A673 (cell line): ENCODE results near the gene PLPP7.

Experiments used
- EZH2 ChIP-seq: fragments of 200-600 bp; sonication (generic); IDR thresholded peaks from 2 replicates; pipeline ENCODE4 v1.6.1; 2017; ENCODE audit warnings: borderline replicate concordance, low read depth, mild to moderate bottlenecking, mixed read lengths, antibody characterized with exemption, low read length; ENCODE audit not compliant: poor library complexity, severe bottlenecking
- TF ChIP-seq, protein P1 (sequence below): fragments of 300-800, 200-600 bp; sonication (generic); conservative IDR thresholded peaks from 2 replicates; pipeline ENCODE4 v1.5.1; 2017; ENCODE audit warnings: low read depth, mild to moderate bottlenecking, antibody characterized with exemption, low read length, moderate library complexity, mixed read lengths

DNA sequence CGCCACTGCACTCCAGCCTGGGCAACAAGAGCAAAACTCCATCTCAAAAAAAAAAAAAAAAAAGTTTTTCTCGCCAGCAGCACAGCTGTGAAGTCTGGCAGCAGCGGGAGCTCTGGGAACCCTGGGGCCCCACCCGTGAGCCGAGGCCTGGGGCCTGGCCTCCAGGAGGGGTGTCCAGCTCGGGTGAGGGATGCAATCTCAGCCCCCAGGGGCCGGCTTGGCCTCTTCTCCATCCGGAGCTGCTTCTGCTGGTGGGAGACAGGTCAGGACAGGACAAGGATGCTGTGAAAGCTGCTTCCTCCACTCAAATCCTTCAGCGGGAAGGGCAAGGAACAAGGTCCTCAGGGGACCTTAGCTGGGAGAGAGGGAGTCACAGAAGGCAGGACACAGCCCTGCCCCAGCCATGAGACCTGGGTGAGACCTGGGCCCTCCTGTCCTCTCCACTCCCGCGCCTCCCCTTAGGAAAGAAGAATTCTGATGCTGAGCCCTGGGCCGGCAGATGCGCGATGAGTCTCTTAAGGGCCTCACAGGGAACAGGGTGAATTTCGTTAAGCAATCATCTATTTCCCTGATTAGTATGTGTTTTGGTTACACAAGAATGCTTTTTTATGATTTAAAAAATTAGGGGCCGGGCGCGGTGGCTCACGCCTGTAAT, 30.6 kb downstream of the PLPP7 start:
- TF ChIP-seq, protein P1, sequence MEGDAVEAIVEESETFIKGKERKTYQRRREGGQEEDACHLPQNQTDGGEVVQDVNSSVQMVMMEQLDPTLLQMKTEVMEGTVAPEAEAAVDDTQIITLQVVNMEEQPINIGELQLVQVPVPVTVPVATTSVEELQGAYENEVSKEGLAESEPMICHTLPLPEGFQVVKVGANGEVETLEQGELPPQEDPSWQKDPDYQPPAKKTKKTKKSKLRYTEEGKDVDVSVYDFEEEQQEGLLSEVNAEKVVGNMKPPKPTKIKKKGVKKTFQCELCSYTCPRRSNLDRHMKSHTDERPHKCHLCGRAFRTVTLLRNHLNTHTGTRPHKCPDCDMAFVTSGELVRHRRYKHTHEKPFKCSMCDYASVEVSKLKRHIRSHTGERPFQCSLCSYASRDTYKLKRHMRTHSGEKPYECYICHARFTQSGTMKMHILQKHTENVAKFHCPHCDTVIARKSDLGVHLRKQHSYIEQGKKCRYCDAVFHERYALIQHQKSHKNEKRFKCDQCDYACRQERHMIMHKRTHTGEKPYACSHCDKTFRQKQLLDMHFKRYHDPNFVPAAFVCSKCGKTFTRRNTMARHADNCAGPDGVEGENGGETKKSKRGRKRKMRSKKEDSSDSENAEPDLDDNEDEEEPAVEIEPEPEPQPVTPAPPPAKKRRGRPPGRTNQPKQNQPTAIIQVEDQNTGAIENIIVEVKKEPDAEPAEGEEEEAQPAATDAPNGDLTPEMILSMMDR: no peak
- TF ChIP-seq EZH2: no peak
